Measurements from ENCODE around the gene PSMD1.
"Not testable (repeated sequence)": the region's sequence is repeated elsewhere in the genome, so short reads cannot be mapped to it uniquely, and the experiment has no call there.

PSMD1 gene

GRCh38 chr2:231186325-231186724, 129.7 kb downstream of the PSMD1 start:
- DNase-seq (ENCODE audit: low spot score): no peak

- DNase-seq (ENCODE audit: low spot score): no peak
These were observed 131.3 kb downstream of the PSMD1 start for GRCh38 chr2:231187736-231188505.

DNA sequence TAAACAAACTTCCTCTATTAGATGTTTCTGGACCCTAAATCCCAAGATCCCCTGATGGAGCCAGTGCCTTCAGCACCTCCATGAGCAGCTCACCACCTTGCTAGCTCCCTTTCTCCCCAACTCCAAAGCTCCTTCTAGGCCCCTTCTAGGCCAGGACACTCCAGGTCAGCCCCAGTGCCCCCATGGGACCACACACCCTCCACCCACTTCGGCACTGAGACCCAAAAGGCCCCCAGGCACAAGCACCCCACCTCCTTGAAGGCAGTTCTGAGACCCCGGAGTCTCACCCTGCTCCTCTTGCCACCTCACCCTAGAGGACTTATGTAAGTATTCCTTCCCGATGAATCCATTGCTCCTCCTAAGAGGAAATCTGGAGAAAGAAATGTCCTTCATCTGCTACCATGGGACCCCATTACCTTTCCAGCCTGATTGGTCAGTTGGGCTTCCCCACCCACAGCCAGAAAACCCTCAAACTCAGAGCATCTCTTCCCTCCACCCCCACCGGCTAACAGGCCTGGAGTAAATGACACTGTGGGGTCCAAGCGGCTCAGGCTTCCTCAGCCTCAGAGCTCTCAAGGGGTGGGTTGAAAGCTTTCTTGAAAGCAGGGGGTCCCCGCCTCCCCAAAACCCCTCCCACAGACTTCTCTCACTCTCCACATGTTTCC, 132.0 kb downstream of the PSMD1 start:
- DNase-seq (ENCODE audit: low spot score): no peak

DNA sequence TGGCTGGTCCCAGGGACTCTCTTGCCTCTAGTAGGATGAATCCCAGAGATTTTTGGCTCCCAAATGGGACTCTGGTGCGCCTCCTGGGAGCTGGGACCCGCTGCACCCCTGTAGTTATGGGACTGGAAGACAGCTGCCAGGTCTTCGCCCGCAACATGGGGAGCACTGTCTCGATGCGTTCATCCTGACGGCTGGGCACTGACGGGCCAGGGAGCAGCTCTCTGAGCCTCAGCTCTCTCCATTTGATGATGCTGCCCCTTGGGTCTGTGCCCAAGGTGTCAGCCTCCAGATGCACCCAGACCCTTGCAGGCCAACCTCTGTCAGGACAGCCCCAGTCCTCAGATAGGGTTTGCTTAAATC, 132.5 kb downstream of the PSMD1 start:
- DNase-seq (ENCODE audit: low spot score): no peak

GRCh38 chr2:231189571-231190495, 133.2 kb downstream of the PSMD1 start:
- no peak for DNase-seq (ENCODE audit: low spot score)

DNA sequence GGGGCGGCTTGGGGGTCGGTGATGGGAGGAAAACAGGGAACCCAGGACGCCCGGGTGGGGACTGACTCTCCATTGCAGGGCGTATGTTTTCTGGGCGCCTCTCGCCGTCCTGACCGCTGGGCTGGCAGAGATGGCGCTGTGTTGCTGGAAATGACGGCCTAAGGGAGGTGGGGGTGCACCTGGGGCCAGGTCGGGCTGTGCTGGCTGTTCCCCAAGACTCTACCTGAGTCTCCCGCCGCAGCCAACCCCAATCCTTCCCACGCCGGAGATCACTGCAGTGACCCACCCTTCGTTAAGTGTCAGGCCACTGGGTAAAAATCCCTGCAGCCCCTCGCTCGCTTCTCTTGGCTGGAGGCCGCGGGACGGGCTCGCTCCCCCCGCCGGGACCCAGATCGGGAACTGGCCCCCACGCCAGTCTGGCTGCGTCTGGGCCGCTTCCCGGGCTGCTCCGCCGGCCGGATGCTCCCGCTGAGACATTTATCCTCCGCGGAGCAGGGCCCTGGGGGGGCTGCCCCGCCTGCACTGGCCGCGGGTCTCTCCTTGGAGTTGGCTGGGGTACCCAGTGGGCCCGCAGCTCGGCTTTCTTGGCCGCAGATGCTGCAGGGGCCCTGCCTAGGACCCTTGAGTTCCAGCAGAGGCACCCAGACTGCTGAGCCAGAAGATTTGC, 134.0 kb downstream of the PSMD1 start:
- DNase-seq (ENCODE audit: low spot score): no peak

DNA sequence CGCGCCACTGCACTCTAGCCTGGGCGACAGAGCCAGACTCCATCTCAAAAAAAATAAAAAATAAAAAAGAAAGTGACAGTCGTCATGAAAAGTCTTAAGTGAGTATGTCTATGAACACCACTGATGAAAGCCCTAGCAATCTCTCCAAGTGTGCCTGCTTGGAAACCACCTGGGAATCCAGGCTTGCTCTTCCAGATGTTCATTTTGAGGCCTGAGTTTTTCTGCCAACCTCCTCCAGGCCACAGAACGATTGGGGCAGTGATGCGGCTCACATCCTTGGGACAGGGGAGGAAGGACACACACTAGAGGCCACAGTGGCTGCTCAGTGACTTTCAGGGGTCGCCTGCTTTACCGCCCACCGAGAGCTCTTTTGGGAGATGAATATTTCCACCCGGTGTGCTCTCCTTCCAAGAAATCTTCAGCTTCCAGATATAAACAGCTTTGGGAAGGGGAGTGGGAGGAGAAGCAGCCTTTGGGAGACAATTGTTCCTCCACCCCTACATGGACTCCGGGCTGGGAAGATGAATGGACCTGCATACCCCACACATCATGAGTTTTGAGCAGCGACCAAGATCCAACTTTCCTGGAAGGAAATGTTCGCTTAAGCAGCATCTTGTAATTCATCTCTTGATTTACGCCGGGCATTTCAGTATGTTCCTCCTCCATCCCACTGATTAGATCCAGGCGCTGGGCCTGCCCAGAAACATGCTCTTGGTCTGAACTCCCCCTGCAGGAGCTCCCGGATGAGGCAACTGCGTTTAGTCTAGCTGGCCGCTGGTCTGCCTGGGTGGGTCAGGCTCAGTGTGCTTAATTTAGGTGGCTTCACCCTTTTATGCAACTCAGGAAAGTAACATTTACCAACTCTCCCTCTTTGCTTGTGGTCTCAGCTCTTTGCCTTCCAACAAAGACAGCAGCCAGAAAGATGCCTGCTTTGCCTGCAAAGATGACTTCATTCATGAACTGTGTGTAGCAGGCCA, 135.5 kb downstream of the PSMD1 start:
- peak; percentile 87 for DNase-seq (ENCODE audit: low spot score)

GRCh38 chr2:231193216-231193615, 136.5 kb downstream of the PSMD1 start:
- DNase-seq (ENCODE audit: low spot score): no peak

DNA sequence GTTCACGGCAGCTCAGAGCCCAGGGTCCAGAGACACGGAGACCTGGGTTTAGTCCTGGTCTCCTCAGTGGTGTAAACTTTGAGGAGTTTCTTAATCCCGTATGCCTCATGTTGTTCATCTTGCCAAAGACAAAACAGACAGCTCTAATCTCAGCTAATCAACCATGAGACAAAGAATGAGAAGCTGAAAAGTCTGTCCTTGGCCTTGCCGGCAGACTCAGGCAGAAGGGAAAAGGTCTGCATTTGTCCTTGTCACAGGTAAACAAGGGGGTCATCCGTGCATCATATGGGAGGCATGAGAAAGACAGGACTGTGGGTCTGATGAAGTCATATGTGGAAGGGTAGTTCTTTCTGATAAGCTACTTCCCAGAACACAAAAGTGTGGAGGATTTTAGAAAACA, 139.9 kb downstream of the PSMD1 start:
- no peak for DNase-seq (ENCODE audit: low spot score)

GRCh38 chr2:231197196-231197595, 140.5 kb downstream of the PSMD1 start:
- not testable (repeated sequence) for DNase-seq (ENCODE audit: low spot score)

GRCh38 chr2:231197706-231198290, 141.1 kb downstream of the PSMD1 start:
- no peak for DNase-seq (ENCODE audit: low spot score)

- DNase-seq (ENCODE audit: low spot score): peak; percentile 97
These were observed 141.9 kb downstream of the PSMD1 start, which contains the start of gene ARMC9 for GRCh38 chr2:231198291-231199173. TSS of gene ARMC9 (plus strand) at chr2:231198631. CDS start at chr2:231206239, 7,608 bp downstream.

DNA sequence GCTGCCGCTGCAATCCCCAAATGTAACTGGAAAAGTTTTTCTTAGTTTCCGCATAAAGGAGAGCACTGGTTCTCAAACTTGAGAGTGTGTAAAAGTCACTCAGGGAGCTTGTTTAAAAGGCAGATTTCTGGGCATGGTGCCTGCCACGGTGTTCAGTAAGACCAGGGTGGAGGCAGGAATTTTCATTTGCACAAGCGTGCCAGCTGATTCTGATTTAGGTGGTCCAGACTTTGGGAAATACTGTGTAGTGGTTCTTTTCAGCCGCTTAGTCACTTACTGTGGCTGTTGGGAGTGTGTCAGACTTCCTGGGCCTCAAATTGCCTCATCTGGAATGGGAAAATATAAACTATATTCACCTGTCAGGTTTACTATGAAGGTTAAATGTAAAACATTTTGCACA, 142.6 kb downstream of the PSMD1 start:
- DNase-seq (ENCODE audit: low spot score): no peak

- no peak for DNase-seq (ENCODE audit: low spot score)
These were observed 144.3 kb downstream of the PSMD1 start for GRCh38 chr2:231200805-231201474.

DNA sequence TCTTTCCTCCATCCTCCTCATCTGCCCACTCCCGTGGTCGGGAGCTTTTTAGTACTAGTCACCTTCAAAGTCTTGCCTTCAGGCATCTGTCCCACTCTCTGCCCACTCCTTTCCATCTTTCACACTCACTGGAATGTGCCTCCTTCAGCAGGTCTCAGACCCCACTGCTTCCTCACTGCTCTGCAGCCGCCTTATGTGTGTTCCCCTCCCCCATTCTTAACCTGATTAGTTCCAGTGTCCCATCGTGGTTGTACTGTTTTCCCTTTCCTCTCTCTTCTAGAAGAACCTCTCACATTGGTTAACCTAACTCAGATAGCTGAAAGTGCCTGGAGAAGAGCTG, 144.8 kb downstream of the PSMD1 start:
- DNase-seq (ENCODE audit: low spot score): no peak

DNA sequence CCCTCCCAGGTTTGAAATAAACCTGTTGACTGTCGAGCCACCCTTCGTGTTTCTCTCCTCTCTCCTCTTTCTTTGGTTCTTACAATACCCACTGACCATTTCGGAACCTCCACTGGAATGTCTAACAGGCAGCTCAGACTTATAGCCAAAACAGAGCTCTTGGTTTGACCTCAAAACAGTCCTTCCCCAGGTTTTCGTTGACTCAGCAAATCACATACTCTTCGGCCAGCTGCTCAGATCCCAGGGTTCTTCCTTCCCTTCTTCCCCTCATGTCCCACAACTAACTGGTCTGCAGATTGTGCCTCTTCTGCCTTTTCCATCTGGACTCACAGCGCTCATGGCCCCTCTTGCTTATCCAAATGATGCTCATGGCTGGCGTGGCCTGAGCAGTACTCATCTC, 146.4 kb downstream of the PSMD1 start:
- DNase-seq (ENCODE audit: low spot score): no peak

- no peak for DNase-seq (ENCODE audit: low spot score)
These were observed 147.5 kb downstream of the PSMD1 start for GRCh38 chr2:231204146-231204545.

DNA sequence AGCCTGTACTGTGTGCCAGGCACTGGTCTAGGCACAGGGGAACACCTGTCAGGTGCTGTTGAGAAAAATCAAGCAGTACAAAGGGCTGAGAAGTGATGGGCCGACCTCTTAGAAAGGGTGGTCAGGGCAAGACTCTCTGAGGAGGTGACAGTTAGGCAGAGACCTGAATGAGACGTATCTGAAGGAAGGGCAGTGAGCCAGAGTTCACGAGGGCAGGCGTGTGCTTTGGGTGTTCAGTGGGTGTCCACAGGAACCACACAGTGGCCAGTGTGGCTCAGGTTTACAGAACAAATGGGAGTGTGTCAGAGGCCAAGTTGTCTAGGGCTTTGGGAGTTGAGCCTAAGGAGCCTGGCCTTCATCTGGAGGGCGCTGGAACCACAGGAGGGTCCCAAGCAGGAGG, 147.9 kb downstream of the PSMD1 start:
- no peak for DNase-seq (ENCODE audit: low spot score)

- DNase-seq (ENCODE audit: low spot score): no peak
These were observed 151.1 kb downstream of the PSMD1 start for GRCh38 chr2:231207734-231208133.

Data from HuH-7 (cell line).